Lower leg skin (tissue), 4 donors: Measurements from ENCODE around the gene PTGES2. TPM values are rescaled to one million over a fixed set of nuclear protein-coding genes. Genes with fewer than 3 reads are reported as not detected.

Source experiments
- DNase-seq, 2 donors: peaks; one replicate each; pipeline ENCODE4 v3.0.0-alpha.2; 2019; ENCODE audit warnings: low spot score in 2 of 2
- H3K4me3 ChIP-seq: fragments of 200-600 bp; sonication (generic); 2 replicates; pipeline ENCODE4 v1.5.1; 2017; ENCODE audit warnings: mild to moderate bottlenecking, low read depth; ENCODE audit not compliant: poor library complexity, severe bottlenecking
- CTCF ChIP-seq, 3 donors: fragments of 450-650 bp; IDR thresholded peaks; one replicate each; pipeline ENCODE4 v1.5.1; 2016; ENCODE audit warnings: antibody characterized with exemption in 3 of 3, mild to moderate bottlenecking in 3 of 3, moderate library complexity in 2 of 3
- POLR2A ChIP-seq, 2 donors: fragments of 450-650 bp; IDR thresholded peaks; one replicate each; pipeline ENCODE4 v1.6.1; 2016 to 2017; ENCODE audit warnings: antibody characterized with exemption in 2 of 2, mild to moderate bottlenecking in 1 of 2, moderate library complexity in 1 of 2
- WGBS, 2 donors: methylation state at CpG; one replicate each; pipeline ENCODE4 v1.1.5; 2018; 5-methylcytosine and 5-hydroxymethylcytosine counted together
- intact Hi-C: fragments of 100-400 bp; cut with DNase I; formaldehyde crosslinking; loops from one replicate; pipeline ENCODE4 v1.15.0; 2023; ENCODE audit warnings: low total_unique reads
- total RNA-seq, 4 donors: library from RNA; depleted of rRNA; stranded (reverse); fragments of >200 nt; gene quantifications; one replicate each; pipeline ENCODE4 v1.1.0, GENCODE V29; 2016

Gene PTGES2
- total RNA-seq, 4 donors from 2014 or later: 32.6 to 66.5 (median 56.3) TPM

DNA sequence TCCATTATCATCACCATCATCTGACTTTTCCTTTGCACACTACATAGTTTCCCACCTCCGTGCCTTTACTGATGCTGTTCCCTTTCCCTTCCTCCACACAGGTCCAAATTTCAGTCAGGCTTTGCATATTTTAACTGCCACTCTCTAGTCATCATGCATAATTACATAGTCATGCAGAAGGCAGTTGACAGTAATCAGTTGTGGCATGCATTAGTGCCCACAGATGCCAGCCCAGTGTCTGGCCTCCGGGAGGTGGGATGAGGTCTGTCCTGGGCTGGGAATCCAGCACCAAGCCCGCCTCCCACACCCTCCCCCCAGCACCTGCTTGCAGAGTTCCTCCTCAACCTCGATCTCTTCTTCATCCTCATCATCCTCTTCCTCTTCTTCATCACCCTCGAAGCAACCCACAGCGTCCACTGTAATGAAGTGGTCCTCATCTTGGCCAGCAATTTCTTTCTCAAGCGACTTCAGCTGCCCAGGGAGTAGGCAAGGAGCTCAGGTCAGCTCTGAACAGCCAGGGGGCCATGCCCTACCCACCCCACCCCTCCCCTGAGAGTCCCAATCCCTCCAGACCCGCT is 41.3 kb upstream of the PTGES2 start:
- no peak overlapping the region for H3K4me3 ChIP-seq
- DNase-seq: no peak
- WGBS, 2 donors: 87 to 91% methylated on average over 8 of the region's 8 CpGs
- intact Hi-C loops: no loop called here
- no peak for TF ChIP-seq POLR2A (IDR thresholded peaks at IDR 0.05)
- TF ChIP-seq CTCF (IDR thresholded peaks at IDR 0.05): no peak

- no peak overlapping the region for H3K4me3 ChIP-seq
- no peak for DNase-seq
- TF ChIP-seq CTCF (IDR thresholded peaks at IDR 0.05) (no peak), POLR2A (IDR thresholded peaks at IDR 0.05) (no peak)
- WGBS, 2 donors: 100% methylated on average over 4 of the region's 4 CpGs
- intact Hi-C loops: no loop called here
These were observed 39.7 kb upstream of the PTGES2 start for GRCh38 chr9:128167209-128167608.

DNA sequence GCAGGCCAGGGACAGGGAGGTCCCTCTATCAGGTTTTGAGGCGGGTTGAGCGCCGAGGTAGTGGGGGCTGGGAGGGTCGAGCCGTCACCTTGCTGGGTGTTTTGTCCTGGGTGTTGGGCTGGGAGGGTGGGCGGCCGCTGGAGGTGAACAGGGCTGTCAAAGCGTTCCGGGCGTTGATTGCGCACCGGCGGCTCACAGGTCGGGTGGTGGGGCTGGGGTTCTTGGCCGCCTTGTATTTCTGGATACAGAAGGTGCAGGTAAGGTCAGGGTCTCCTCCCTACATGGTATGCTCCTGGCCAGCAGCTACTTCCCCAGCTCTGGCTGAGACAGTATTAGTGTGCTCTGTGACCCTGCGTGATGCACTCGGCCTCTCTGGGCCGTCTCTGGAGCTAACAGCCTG is 38.6 kb upstream of the PTGES2 start:
- no peak for TF ChIP-seq POLR2A (IDR thresholded peaks at IDR 0.05)
- no peak for TF ChIP-seq CTCF (IDR thresholded peaks at IDR 0.05)
- intact Hi-C loops: no loop called here
- no peak overlapping the region for H3K4me3 ChIP-seq
- DNase-seq: no peak
- 95 to 97% methylated on average over 18 of the region's 18 CpGs for WGBS, 2 donors

DNA sequence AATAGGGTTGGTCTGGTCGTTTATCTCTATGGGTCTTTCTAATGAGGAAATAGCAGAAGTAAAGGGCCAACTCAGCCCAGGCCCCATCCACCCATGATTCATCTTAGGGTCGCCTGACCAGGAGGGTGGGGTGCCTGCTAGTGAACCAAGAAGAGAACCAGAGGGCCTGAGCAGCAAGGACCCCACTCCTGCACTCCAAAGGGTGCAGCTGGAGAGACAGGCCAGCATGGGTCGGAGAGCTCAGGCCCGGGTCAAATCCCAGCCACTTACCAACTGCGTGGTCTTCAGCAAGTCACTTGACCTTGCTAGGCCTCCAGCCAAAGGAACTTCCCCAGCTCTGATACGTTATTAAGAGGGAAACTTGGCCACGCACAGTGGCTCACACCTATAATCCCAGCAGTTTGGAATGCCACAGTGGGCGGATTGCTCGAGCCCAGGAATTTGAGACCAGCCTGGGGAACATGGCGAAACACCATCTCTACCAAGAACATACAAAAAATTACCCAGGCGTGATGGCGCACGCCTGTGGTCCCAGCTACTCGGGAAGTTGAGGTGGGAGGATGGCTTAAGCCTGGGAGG is 36.9 kb upstream of the PTGES2 start:
- WGBS, 2 donors: 55 to 65% methylated on average over 14 of the region's 14 CpGs
- no peak overlapping the region for H3K4me3 ChIP-seq
- intact Hi-C loops: no loop called here
- no peak for TF ChIP-seq POLR2A (IDR thresholded peaks at IDR 0.05)
- no peak for TF ChIP-seq CTCF (IDR thresholded peaks at IDR 0.05)
- no peak for DNase-seq

GRCh38 chr9:128163523-128164306 is 36.2 kb upstream of the PTGES2 start:
- no peak for TF ChIP-seq POLR2A (IDR thresholded peaks at IDR 0.05)
- TF ChIP-seq CTCF (IDR thresholded peaks at IDR 0.05): no peak
- H3K4me3 ChIP-seq: no peak overlapping the region
- WGBS, 2 donors: 92 to 94% methylated on average over 10 of the region's 10 CpGs
- no peak for DNase-seq
- intact Hi-C loops: no loop called here
